Liver (tissue), 9 donors: Measurements from ENCODE around the gene F8. TPM values are rescaled to one million over a fixed set of nuclear protein-coding genes. Genes with fewer than 3 reads are reported as not detected.

ENCODE experiments used
- DNase-seq: peaks from one replicate; pipeline ENCODE4 v3.0.0-alpha.2; 2017; ENCODE audit warnings: low spot score
- H3K27ac ChIP-seq, 2 donors: one replicate each; pipeline ENCODE4 v1.7.0; 2013; ENCODE audit warnings: inconsistent platforms in 2 of 2, low read length in 2 of 2, control low read depth in 1 of 2, low read depth in 1 of 2, mild to moderate bottlenecking in 1 of 2
- H3K27me3 ChIP-seq, 4 donors: one replicate each; pipeline versions ENCODE4 v1.6.1 to v1.7.0; 2013; ENCODE audit warnings: low read length in 3 of 4, inconsistent platforms in 1 of 4, mild to moderate bottlenecking in 1 of 4, moderate library complexity in 1 of 4; ENCODE audit not compliant: control insufficient read depth in 4 of 4, insufficient read depth in 4 of 4
- H3K36me3 ChIP-seq, 4 donors: one replicate each; pipeline versions ENCODE4 v1.6.1 to v1.7.0; 2013; ENCODE audit warnings: low read length in 3 of 4, mild to moderate bottlenecking in 3 of 4, low read depth in 1 of 4, moderate library complexity in 1 of 4; ENCODE audit not compliant: control insufficient read depth in 4 of 4, insufficient read depth in 3 of 4
- H3K4me1 ChIP-seq, 4 donors: one replicate each; pipeline versions ENCODE4 v1.6.1 to v1.7.0; 2013; ENCODE audit warnings: low read length in 3 of 4, mild to moderate bottlenecking in 3 of 4, moderate library complexity in 1 of 4; ENCODE audit not compliant: control insufficient read depth in 4 of 4, insufficient read depth in 4 of 4
- H3K4me3 ChIP-seq, 3 donors: one replicate each; pipeline versions ENCODE4 v1.6.1 to v1.7.0; 2013; ENCODE audit warnings: low read length in 3 of 3, control low read depth in 1 of 3, low read depth in 1 of 3, mild to moderate bottlenecking in 1 of 3
- H3K9ac ChIP-seq, 2 donors: one replicate each; pipeline ENCODE4 v1.7.0; 2013; ENCODE audit warnings: low read length in 2 of 2, mild to moderate bottlenecking in 2 of 2, moderate library complexity in 2 of 2, control low read depth in 1 of 2, low read depth in 1 of 2
- H3K9me3 ChIP-seq, 4 donors: one replicate each; pipeline versions ENCODE4 v1.6.1 to v1.7.0; 2013; ENCODE audit warnings: low read length in 3 of 4; ENCODE audit not compliant: control insufficient read depth in 4 of 4
- CTCF ChIP-seq: fragments of 150-350 bp; IDR thresholded peaks from 2 replicates; pipeline ENCODE4 v1.5.1; 2017; ENCODE audit warnings: improper control_type of control experiment, low read depth, low read length; ENCODE audit not compliant: missing input control
- EGR1 ChIP-seq, 2 donors: IDR thresholded peaks; 2 replicates each; pipeline ENCODE4 v1.6.1; 2016 to 2018; ENCODE audit warnings: antibody characterized with exemption in 2 of 2, low read depth in 2 of 2
- FOXA2 ChIP-seq: IDR thresholded peaks from 2 replicates; pipeline ENCODE4 v1.6.1; 2016; ENCODE audit warnings: antibody characterized with exemption
- GABPA ChIP-seq, 2 donors: IDR thresholded peaks in 1 of 2; conservative IDR thresholded peaks in 1 of 2; 2 replicates each; pipeline ENCODE4 v1.6.1; 2016; ENCODE audit warnings: antibody characterized with exemption in 2 of 2, mild to moderate bottlenecking in 1 of 2, moderate library complexity in 1 of 2
- HNF4A ChIP-seq, 2 donors: conservative IDR thresholded peaks; 2 replicates each; pipeline ENCODE4 v1.6.1; 2016; ENCODE audit warnings: antibody characterized with exemption in 2 of 2, mild to moderate bottlenecking in 2 of 2
- MAX ChIP-seq: IDR thresholded peaks from 2 replicates; pipeline ENCODE4 v1.6.1; 2016; ENCODE audit warnings: antibody characterized with exemption
- NR2F2 ChIP-seq: IDR thresholded peaks from 2 replicates; pipeline ENCODE4 v1.6.1; 2016; ENCODE audit warnings: antibody characterized with exemption
- RAD21 ChIP-seq, 2 donors: IDR thresholded peaks; 2 replicates each; pipeline ENCODE4 v1.6.1; 2016; ENCODE audit warnings: antibody characterized with exemption in 2 of 2, mild to moderate bottlenecking in 2 of 2
- RXRA ChIP-seq, 2 donors: IDR thresholded peaks; 2 replicates each; pipeline ENCODE4 v1.6.1; 2017 to 2018; ENCODE audit warnings: antibody characterized with exemption in 2 of 2, mild to moderate bottlenecking in 1 of 2
- SP1 ChIP-seq: IDR thresholded peaks from 2 replicates; pipeline ENCODE4 v1.6.1; 2018; ENCODE audit warnings: antibody characterized with exemption, mild to moderate bottlenecking
- YY1 ChIP-seq: IDR thresholded peaks from 2 replicates; pipeline ENCODE4 v1.6.1; 2016; ENCODE audit warnings: antibody characterized with exemption, mild to moderate bottlenecking
- WGBS: extraction: QIAGEN DNeasy Blood & Tissue Kit; methylation state at CpG from one replicate; pipeline ENCODE4 v1.1.7; 2013; 5-methylcytosine and 5-hydroxymethylcytosine counted together
- polyA plus RNA-seq, 2 donors: library from polyadenylated mRNA; stranded (reverse) in 1 of 2; unstranded in 1 of 2; fragments of 200-250 nt in 1 of 2; fragments of >200 nt in 1 of 2; fragmentation: Nextera tagmentation in 1 of 2; extraction: Ambion mirVana in 1 of 2; gene quantifications; one replicate each; pipeline versions ENCODE4 v1.2.1 to v1.2.3, GENCODE V29; 2013 to 2015
- total RNA-seq, 2 donors: library from RNA; depleted of rRNA; stranded (reverse); fragments of >200 nt; gene quantifications; one replicate each; pipeline ENCODE4 v1.2.3, GENCODE V29; 2014
- TF ChIP-seq, protein P1 (sequence below): IDR thresholded peaks from 2 replicates; pipeline ENCODE4 v1.6.1; 2016; ENCODE audit warnings: antibody characterized with exemption, mild to moderate bottlenecking
- TF ChIP-seq, protein P2 (sequence below): IDR thresholded peaks from 2 replicates; pipeline ENCODE4 v1.6.1; 2016; ENCODE audit warnings: antibody characterized with exemption
- donor health status: healthy.
- donor health status: healthy.
- donor health status: healthy.
- donor health status: healthy.
- donor health status: healthy.

Gene F8
- total and polyA plus RNA-seq, 4 donors, result 8.0 to 22.3 (median 13.8) TPM

- 33% methylated on average over 3 of the region's 3 CpGs for WGBS
- Histone ChIP-seq H3K4me1 (peaks cover 0 to 15% (median 12%) of the 10 kb centered on the region in 4 donors), H3K9ac (peak overlapping the region in 1 of 2 donors; percentile 8), H3K36me3 (no peaks in the 10 kb centered on the region), H3K27ac (peak overlapping the region; percentile 59 to 75), H3K4me3 (no peak overlapping the region), H3K27me3 (no peaks in the 10 kb centered on the region), H3K9me3 (no peaks in the 10 kb centered on the region)
- DNase-seq, result no peak
- TF ChIP-seq YY1 (peak; percentile 21), NR2F2 (no peak), RAD21 (IDR thresholded peaks at IDR 0.05) (peak; percentile 26 to 45), EGR1 (IDR thresholded peaks at IDR 0.05; ENCODE audit: low read depth in 2 of 2) (peak in 1 of 2 donors; percentile 42), RXRA (IDR thresholded peaks at IDR 0.05) (peak; percentile 17 to 49), GABPA (IDR thresholded peaks at IDR 0.05 in 1 of 2, conservative IDR thresholded peaks at IDR 0.05 in 1 of 2) (no peak), FOXA2 (peak; percentile 46), MAX (peak; percentile 38), HNF4A (conservative IDR thresholded peaks at IDR 0.05) (peak; percentile 12 to 40), SP1 (no peak)
- TF ChIP-seq, protein P1, sequence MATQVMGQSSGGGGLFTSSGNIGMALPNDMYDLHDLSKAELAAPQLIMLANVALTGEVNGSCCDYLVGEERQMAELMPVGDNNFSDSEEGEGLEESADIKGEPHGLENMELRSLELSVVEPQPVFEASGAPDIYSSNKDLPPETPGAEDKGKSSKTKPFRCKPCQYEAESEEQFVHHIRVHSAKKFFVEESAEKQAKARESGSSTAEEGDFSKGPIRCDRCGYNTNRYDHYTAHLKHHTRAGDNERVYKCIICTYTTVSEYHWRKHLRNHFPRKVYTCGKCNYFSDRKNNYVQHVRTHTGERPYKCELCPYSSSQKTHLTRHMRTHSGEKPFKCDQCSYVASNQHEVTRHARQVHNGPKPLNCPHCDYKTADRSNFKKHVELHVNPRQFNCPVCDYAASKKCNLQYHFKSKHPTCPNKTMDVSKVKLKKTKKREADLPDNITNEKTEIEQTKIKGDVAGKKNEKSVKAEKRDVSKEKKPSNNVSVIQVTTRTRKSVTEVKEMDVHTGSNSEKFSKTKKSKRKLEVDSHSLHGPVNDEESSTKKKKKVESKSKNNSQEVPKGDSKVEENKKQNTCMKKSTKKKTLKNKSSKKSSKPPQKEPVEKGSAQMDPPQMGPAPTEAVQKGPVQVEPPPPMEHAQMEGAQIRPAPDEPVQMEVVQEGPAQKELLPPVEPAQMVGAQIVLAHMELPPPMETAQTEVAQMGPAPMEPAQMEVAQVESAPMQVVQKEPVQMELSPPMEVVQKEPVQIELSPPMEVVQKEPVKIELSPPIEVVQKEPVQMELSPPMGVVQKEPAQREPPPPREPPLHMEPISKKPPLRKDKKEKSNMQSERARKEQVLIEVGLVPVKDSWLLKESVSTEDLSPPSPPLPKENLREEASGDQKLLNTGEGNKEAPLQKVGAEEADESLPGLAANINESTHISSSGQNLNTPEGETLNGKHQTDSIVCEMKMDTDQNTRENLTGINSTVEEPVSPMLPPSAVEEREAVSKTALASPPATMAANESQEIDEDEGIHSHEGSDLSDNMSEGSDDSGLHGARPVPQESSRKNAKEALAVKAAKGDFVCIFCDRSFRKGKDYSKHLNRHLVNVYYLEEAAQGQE, result peak; percentile 42
These were observed 34.6 kb downstream of the F8 start for GRCh38 chrX:154987940-154988339.

DNA sequence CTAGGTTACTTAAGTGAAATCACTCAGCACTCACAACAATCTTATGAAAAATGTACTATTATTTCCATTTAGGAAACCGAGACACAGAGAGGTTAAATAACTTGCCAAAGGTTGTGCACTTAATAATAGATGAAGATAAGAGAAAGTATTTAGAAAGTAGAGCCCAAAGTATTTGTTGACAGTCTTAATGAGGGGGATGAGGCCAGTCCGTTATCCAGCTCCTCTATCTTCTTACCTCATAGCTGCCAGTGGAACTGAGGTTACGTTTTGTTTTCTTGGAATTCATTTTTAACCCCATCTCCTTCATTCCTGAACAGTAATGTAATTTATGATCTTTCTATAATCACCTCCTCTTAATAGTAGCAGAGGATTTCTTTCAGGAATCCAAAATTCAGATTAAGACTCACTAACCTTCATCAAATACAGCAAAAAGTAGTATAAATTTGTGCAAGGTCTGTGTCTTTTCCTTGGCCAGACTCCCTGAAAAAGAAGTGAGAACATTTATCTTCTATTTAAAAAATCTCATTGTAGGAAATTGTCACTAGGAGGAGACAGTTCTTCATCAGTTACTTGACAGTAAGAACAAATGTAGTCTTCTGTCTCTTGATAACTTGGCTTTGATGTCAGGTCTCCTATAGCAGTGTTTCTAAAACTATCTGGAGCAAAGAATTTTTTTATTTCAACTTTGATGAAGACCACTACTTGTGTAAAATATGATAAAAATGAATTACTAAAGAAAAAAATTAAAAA, 35.5 kb downstream of the F8 start:
- H3K27me3 ChIP-seq, result no peaks in the 10 kb centered on the region
- H3K4me1 ChIP-seq, result peaks cover 0 to 15% (median 12%) of the 10 kb centered on the region in 4 donors
- 32% methylated on average over 3 of the region's 3 CpGs for WGBS
- H3K36me3 ChIP-seq, result no peaks in the 10 kb centered on the region
- TF ChIP-seq CTCF (peak; percentile 13), RAD21 (IDR thresholded peaks at IDR 0.05) (peak; percentile 73 to 74)
- TF ChIP-seq, protein P2, sequence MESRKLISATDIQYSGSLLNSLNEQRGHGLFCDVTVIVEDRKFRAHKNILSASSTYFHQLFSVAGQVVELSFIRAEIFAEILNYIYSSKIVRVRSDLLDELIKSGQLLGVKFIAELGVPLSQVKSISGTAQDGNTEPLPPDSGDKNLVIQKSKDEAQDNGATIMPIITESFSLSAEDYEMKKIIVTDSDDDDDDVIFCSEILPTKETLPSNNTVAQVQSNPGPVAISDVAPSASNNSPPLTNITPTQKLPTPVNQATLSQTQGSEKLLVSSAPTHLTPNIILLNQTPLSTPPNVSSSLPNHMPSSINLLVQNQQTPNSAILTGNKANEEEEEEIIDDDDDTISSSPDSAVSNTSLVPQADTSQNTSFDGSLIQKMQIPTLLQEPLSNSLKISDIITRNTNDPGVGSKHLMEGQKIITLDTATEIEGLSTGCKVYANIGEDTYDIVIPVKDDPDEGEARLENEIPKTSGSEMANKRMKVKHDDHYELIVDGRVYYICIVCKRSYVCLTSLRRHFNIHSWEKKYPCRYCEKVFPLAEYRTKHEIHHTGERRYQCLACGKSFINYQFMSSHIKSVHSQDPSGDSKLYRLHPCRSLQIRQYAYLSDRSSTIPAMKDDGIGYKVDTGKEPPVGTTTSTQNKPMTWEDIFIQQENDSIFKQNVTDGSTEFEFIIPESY, result no peak
- H3K9ac ChIP-seq, result no peak overlapping the region
- H3K4me3 ChIP-seq, result no peak overlapping the region
- DNase-seq, result no peak
- no peaks in the 10 kb centered on the region for H3K9me3 ChIP-seq
- H3K27ac ChIP-seq, result no peak overlapping the region
